HG02642 (cell line): ENCODE results near the gene SLMAP.

Experiments used
- ATAC-seq: cut with Tn5 transposase; IDR thresholded peaks from one replicate; pipeline ENCODE4 v1.9.1; 2021; ENCODE audit warnings: mild to moderate bottlenecking; ENCODE audit not compliant: unreplicated experiment, poor library complexity

SLMAP gene

GRCh38 chr3:57978316-57978715 is 222.2 kb downstream of the SLMAP start:
- no peak for ATAC-seq
